GM18526 (cell line): ENCODE data around the gene RHOF.

Experiments
- POLR2A ChIP-seq: IDR thresholded peaks from 3 replicates; pipeline ENCODE4 v1.6.1; 2011; ENCODE audit not compliant: insufficient read length; ENCODE audit errors: extremely low read depth

Gene RHOF

GRCh38 chr12:121801595-121802484 is 8.4 kb upstream of the RHOF start:
- no peak for TF ChIP-seq POLR2A

- peak; percentile 63 for TF ChIP-seq POLR2A
Measured at GRCh38 chr12:121800694-121801594, 7.5 kb upstream of the RHOF start.

GRCh38 chr12:121799842-121800693 is 6.6 kb upstream of the RHOF start:
- TF ChIP-seq POLR2A = peak; percentile 25

- no peak for TF ChIP-seq POLR2A
Measured at GRCh38 chr12:121799156-121799841, 5.8 kb upstream of the RHOF start.

- TF ChIP-seq POLR2A = no peak
Measured at GRCh38 chr12:121798787-121799155, 5.3 kb upstream of the RHOF start.

- no peak for TF ChIP-seq POLR2A
Measured at GRCh38 chr12:121797937-121798786, 4.7 kb upstream of the RHOF start.

- TF ChIP-seq POLR2A = no peak
Measured at GRCh38 chr12:121796855-121797751, 3.6 kb upstream of the RHOF start.

- TF ChIP-seq POLR2A = no peak
Measured at GRCh38 chr12:121795034-121795968, 1.8 kb upstream of the RHOF start.

GRCh38 chr12:121794534-121795033 is 1.1 kb upstream of the RHOF start:
- TF ChIP-seq POLR2A = no peak

- TF ChIP-seq POLR2A = no peak
Measured at GRCh38 chr12:121793838-121794533, 498 bp upstream of the RHOF start.
